ENCODE results near the gene SPANXD.

DNA sequence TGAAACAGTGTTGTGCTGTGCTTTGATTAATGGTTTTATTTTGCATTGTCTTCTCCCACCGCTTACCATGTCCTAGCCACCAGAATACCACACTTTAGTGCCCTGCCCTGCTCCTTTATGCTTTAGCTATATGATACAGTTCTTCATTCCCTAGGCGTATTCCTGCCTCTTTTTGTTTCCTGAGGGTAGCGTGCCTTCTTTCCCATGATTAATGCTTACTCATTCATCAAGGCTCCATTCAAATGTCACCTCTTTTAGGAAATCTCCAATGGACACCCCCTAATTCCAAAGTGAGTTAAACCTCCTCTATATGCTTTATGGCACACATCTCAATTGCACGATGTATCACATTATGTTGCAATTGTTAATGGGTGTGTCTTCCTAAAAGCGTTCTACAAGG lies 46.3 kb downstream of the SPANXD start:
- no peak for TF ChIP-seq POLR2A (IDR thresholded peaks at IDR 0.05; ENCODE audit: low read depth, low read length)
- no peak for TF ChIP-seq POLR2AphosphoS5 (IDR thresholded peaks at IDR 0.05; ENCODE audit: low read depth, low read length)
- no peak for TF ChIP-seq POU2F2 (IDR thresholded peaks at IDR 0.05; ENCODE audit: low read depth, low read length)
- TF ChIP-seq SPI1 (IDR thresholded peaks at IDR 0.05; ENCODE audit: low read depth, low read length), result no peak
- TF ChIP-seq TAF1 (IDR thresholded peaks at IDR 0.05; ENCODE audit: low read depth, low read length), result no peak
- no peak for TF ChIP-seq PAX5 (IDR thresholded peaks at IDR 0.05; ENCODE audit: insufficient read depth, low read length, severe bottlenecking)
